CD4-positive, alpha-beta T cell treated with Interleukin-12 subunit alpha and Interleukin-12 subunit beta, for 1 hour (primary cell): Measurements from ENCODE around the gene SGCD.

ENCODE experiments used
- DNase-seq: peaks from one replicate; pipeline ENCODE4 v3.0.0-alpha.2; 2020

Gene SGCD

GRCh38 chr5:156715287-156715686 is 388.3 kb downstream of the SGCD start:
- DNase-seq, result no peak

- no peak for DNase-seq
Observed at GRCh38 chr5:156716591-156717380, 389.8 kb downstream of the SGCD start.

- no peak for DNase-seq
Observed at GRCh38 chr5:156718985-156719384, 392.0 kb downstream of the SGCD start.

GRCh38 chr5:156722358-156722757 is 395.4 kb downstream of the SGCD start:
- DNase-seq, result no peak

GRCh38 chr5:156735477-156735876 is 408.5 kb downstream of the SGCD start:
- no peak for DNase-seq

- no peak for DNase-seq
Observed at GRCh38 chr5:156741516-156741915, 414.6 kb downstream of the SGCD start.

GRCh38 chr5:156753846-156754245 is 426.9 kb downstream of the SGCD start:
- no peak for DNase-seq

- no peak for DNase-seq
Observed at GRCh38 chr5:156755421-156756087, 428.6 kb downstream of the SGCD start.

DNA sequence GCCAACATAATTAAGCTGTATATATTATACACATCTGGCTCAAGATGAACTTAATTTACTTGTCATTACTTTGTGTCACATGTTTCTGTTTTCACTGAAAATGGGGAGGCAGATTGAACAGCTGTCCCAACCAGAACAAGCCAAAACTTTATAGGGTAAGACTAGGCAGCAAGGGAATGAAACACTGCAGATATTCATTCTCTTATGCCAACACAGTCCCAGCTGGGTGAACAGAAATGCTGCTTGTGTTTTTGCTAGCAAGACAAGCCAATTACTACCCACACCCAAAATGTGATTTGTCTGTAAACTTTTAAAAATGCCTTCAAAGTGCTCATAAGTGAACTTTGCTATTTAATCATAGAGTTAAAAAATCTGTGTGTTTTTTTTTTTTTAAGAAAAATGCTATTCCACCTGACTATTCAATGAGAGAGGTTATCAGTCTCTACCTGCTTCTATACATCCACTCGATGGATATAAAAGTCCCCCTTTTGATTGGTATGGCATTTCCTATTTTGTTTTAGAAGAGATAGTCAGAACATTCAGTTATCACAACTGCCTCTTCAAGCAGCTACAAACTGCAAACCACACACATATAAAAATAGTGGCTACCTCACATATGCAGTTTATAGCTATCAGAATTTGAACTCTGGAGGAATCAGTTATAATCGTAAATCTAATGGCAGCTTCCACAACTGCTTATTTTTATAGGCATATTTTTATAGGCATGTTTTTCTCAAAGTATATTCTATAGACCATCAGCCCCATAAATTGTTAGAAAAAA is 431.2 kb downstream of the SGCD start:
- no peak for DNase-seq

- DNase-seq, result no peak
Observed at GRCh38 chr5:156759156-156759555, 432.2 kb downstream of the SGCD start.

DNA sequence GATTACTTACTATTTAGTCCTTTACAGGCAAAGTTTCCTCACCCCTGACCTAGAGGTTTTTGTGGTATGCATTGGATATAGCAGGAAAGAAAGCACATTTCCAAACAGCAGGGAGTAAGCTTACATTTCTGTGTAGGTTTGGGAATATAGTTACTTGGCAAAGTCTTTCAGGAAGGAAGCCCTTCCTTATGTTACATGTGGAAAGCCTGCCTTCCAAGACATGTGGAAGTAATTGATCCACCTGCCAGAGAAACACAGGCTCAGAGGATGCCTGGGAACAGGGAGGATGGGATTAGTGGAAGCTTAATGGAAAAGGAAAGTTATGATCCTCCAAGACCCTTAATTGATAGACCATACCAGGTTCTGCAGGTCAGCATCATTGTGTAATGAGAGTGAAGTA is 435.8 kb downstream of the SGCD start:
- DNase-seq, result no peak

DNA sequence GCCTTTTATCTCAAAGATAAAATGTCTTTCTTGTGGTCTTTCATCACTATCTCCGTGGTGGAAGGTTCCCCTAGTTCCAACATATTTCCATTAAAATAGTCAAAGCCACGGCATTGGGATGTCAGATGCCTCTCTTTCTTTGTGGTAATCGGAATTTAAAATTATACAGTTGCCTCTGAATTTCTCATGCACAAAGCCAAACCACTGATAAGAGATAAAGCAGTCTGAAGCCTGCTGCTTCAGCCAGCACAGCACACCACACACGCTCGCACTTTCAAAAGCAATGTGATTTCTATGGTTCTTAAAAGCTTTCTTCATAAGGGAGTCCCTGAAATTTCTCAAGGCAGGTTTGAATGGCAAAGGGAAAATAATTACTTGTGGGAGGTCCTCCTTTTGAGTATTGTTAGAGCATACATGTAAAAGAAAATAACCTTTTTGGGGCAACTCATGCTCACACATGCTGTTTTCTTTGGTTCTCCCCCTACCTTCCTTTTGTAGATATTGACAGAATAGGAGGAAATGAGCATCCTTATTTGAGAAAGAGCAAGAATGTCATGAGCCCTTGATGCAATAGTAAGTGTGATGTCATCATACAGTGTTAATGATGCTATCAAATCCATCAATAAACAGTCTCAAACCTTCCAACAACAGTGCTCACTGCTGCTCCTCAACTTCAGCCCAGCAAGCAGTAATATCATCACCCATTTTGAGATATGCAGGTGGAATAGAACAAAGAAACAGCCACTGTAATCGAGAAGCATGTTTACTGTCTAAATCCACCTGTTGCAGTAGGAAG is 437.4 kb downstream of the SGCD start:
- DNase-seq, result no peak

DNA sequence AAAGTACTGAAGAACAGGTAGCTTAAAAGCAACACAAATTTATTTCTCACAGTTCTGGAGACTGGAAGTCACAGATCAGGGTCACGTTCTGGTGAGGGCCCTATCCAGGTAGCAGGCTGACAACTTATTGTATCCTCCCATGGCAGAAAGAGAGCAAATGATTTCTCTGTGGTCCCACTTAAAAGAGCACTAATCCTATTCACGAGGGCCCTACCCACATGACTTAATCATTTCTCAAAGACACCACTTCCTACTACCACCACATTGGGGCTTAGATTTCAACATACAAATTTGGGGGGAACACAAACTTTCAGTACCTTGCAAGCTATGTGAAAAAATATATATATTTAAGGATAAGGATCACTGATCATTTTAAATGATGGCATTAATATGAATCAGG is 447.3 kb downstream of the SGCD start:
- DNase-seq, result no peak

DNA sequence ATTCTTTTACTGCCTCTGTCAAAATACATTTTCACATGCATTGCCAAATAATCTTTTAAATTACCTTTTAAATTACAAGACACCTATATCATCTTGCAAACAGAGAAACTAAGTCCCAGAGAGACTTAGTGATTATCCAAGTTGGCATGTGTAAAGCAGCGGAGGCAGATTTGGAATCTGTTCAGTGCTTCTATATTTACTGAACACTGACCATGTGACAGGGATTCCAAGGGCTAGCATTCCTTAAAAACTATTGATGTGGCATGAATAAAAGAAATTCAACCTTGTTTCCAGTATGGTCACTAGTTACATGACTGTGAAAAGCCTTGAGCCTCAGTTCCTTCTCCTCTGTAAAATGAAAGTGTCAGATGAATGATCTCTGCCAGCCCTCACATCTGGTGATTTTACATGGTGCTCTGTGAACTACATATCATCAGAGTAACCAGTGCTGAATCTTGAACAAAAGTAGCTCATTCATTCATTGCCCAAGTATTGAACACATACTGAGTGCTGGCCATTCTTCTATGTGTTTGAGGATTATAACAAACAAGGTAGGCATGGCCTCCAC is 451.3 kb downstream of the SGCD start:
- no peak for DNase-seq

DNA sequence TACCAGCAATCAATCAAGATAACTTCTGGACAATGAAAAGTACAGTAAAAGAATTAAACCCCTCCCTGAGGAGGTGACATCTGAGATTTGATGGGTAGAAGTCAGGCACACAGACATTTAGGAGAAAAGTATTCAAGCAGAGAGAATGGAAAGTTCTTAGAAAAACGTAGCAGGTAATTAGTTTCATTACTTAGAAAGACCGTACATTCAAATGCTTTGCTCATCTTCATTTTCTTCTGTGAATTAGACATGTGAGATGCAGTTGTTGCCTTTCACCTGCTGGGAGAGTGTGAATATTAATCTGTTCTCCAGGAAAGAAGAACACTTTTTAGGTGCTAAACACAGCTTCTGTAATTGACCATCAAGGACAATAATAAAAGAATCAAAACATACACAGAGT is 451.8 kb downstream of the SGCD start:
- no peak for DNase-seq

- no peak for DNase-seq
Observed at GRCh38 chr5:156779436-156779835, 452.5 kb downstream of the SGCD start.

DNA sequence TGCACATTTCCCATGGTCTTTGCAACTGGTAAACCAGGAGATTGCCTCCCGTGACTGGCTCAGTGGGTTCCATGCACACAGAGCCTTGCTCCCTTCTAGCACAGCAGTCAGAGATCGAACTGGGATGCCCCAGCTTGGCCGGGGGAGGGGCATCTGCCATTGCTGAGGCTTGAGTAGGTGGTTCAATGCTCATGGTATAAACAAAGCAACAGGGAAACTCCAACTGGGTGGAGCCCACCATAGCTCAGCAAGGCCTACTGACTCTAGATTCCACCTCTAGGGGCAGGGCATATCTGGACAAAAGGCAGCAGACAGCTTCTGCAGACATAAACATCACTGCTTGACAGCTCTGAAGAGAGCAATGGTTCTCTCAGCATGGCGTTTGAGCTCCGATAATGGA is 456.1 kb downstream of the SGCD start:
- no peak for DNase-seq

- DNase-seq, result no peak
Observed at GRCh38 chr5:156794687-156795086, 467.7 kb downstream of the SGCD start.

DNA sequence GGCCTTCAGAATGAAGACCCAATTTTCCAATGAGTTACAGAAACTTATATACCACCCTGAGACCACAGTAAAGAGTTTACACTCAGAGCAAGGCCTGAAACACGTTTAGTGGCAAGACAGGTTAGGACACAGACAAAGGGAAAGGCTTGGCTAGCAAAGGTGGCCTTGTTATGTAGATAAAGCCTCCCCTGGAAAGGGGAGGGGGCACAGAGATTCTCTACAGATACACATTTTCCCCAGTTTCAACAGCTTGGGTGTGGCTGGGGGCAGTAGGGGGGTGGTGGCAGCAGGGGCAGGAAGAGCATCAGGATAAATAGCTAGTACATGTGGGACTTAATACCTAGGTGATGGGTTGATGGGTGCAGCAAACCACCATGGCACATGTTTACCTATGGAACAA is 471.2 kb downstream of the SGCD start:
- DNase-seq, result no peak

- DNase-seq, result no peak
Observed at GRCh38 chr5:156799171-156799570, 472.2 kb downstream of the SGCD start.

GRCh38 chr5:156800929-156801328 is 474.0 kb downstream of the SGCD start:
- no peak for DNase-seq

GRCh38 chr5:156802501-156802900 is 475.5 kb downstream of the SGCD start:
- DNase-seq, result no peak

- DNase-seq, result no peak
Observed at GRCh38 chr5:156803404-156803803, 476.4 kb downstream of the SGCD start.
